H9 (cell line): ENCODE results near the gene DMD. TPM values are rescaled to one million over a fixed set of nuclear protein-coding genes. Genes with fewer than 3 reads are reported as not detected.

Source experiments
- DNase-seq: peaks from one replicate; pipeline ENCODE4 v3.0.0-alpha.2; 2017
- H2AFZ ChIP-seq: one replicate; pipeline ENCODE4 v1.6.1; 2013; ENCODE audit warnings: mild to moderate bottlenecking, low read length, control low read depth, moderate library complexity
- H2AK5ac ChIP-seq: 2 replicates; pipeline ENCODE4 v1.6.1; 2013; ENCODE audit warnings: low read length, control low read depth, mixed read lengths; ENCODE audit not compliant: insufficient read length
- H2BK120ac ChIP-seq: one replicate; pipeline ENCODE4 v1.6.1; 2013; ENCODE audit warnings: low read depth, mild to moderate bottlenecking, low read length, control low read depth, inconsistent platforms; ENCODE audit not compliant: poor library complexity, severe bottlenecking
- H2BK12ac ChIP-seq: 2 replicates; pipeline ENCODE4 v1.6.1; 2013; ENCODE audit warnings: low read length, control low read depth, mixed read lengths, low read depth; ENCODE audit not compliant: insufficient read length
- H2BK15ac ChIP-seq: 2 replicates; pipeline ENCODE4 v1.6.1; 2013; ENCODE audit warnings: low read depth, low read length, control low read depth
- H2BK20ac ChIP-seq: one replicate; pipeline ENCODE4 v1.6.1; 2013; ENCODE audit warnings: low read depth, mild to moderate bottlenecking, low read length, control low read depth, inconsistent platforms; ENCODE audit not compliant: poor library complexity, severe bottlenecking
- H2BK5ac ChIP-seq: 2 replicates; pipeline ENCODE4 v1.6.1; 2013; ENCODE audit warnings: low read length, control low read depth, mixed read lengths; ENCODE audit not compliant: insufficient read length
- H3K14ac ChIP-seq: 2 replicates; pipeline ENCODE4 v1.6.1; 2013; ENCODE audit warnings: low read length, control low read depth; ENCODE audit not compliant: insufficient read depth
- H3K18ac ChIP-seq: 2 replicates; pipeline ENCODE4 v1.6.1; 2013; ENCODE audit warnings: low read depth, mild to moderate bottlenecking, mixed read lengths, low read length, control low read depth; ENCODE audit not compliant: insufficient read length
- H3K23ac ChIP-seq: 2 replicates; pipeline ENCODE4 v1.6.1; 2013; ENCODE audit warnings: low read length, control low read depth, mixed read lengths, low read depth; ENCODE audit not compliant: insufficient read length
- H3K23me2 ChIP-seq: 2 replicates; pipeline ENCODE4 v1.6.1; 2013; ENCODE audit warnings: low read depth, mild to moderate bottlenecking, mixed read lengths, low read length, control low read depth; ENCODE audit not compliant: insufficient read length, poor library complexity, severe bottlenecking
- H3K27ac ChIP-seq: 2 replicates; pipeline ENCODE4 v1.5.1; 2013; ENCODE audit warnings: low read length, control low read depth, mixed read lengths, low read depth; ENCODE audit not compliant: insufficient read length
- H3K27me3 ChIP-seq: 2 replicates; pipeline ENCODE4 v1.6.1; 2013; ENCODE audit warnings: low read length, control low read depth, inconsistent platforms; ENCODE audit not compliant: insufficient read depth
- H3K4ac ChIP-seq: 2 replicates; pipeline ENCODE4 v1.6.1; 2013; ENCODE audit warnings: low read depth, mild to moderate bottlenecking, control low read depth, inconsistent platforms, low read length, moderate library complexity
- H3K4me1 ChIP-seq: 2 replicates; pipeline ENCODE4 v1.6.1; 2013; ENCODE audit warnings: low read length, control low read depth, inconsistent platforms; ENCODE audit not compliant: insufficient read depth
- H3K4me2 ChIP-seq: 2 replicates; pipeline ENCODE4 v1.6.1; 2013; ENCODE audit warnings: low read length, control low read depth, mixed read lengths; ENCODE audit not compliant: insufficient read length, insufficient read depth
- H3K56ac ChIP-seq: 2 replicates; pipeline ENCODE4 v1.6.1; 2013; ENCODE audit warnings: low read depth, mild to moderate bottlenecking, mixed read lengths, low read length, control low read depth; ENCODE audit not compliant: insufficient read length
- H3K79me1 ChIP-seq: 2 replicates; pipeline ENCODE4 v1.6.1; 2013; ENCODE audit warnings: low read depth, mild to moderate bottlenecking, moderate library complexity, low read length, control low read depth, inconsistent platforms; ENCODE audit not compliant: insufficient read depth, poor library complexity, severe bottlenecking
- H3K79me2 ChIP-seq: 2 replicates; pipeline ENCODE4 v1.6.1; 2013; ENCODE audit warnings: low read length, control low read depth, inconsistent platforms; ENCODE audit not compliant: insufficient read depth
- H3K9ac ChIP-seq: 2 replicates; pipeline ENCODE4 v1.6.1; 2013; ENCODE audit warnings: low read length, control low read depth, mixed read lengths; ENCODE audit not compliant: insufficient read length; ENCODE audit errors: extremely low read depth
- H3K9me3 ChIP-seq: one replicate; pipeline ENCODE4 v1.6.1; 2013; ENCODE audit warnings: low read depth, low read length, inconsistent platforms; ENCODE audit not compliant: control insufficient read depth
- H3T11ph ChIP-seq: one replicate; pipeline ENCODE4 v1.6.1; 2013; ENCODE audit warnings: mild to moderate bottlenecking, low read length, control low read depth, inconsistent platforms
- H4K20me1 ChIP-seq: one replicate; pipeline ENCODE4 v1.6.1; 2013; ENCODE audit not compliant: control insufficient read depth, insufficient read length, insufficient read depth
- H4K5ac ChIP-seq: 2 replicates; pipeline ENCODE4 v1.6.1; 2013; ENCODE audit warnings: low read depth, mild to moderate bottlenecking, mixed read lengths, low read length, control low read depth; ENCODE audit not compliant: insufficient read length
- H4K8ac ChIP-seq: replicated peaks from 2 replicates; pipeline ENCODE4 v1.6.1; 2013; ENCODE audit warnings: low read length, control low read depth, mixed read lengths, low read depth; ENCODE audit not compliant: insufficient read length
- H4K91ac ChIP-seq: 2 replicates; pipeline ENCODE4 v1.6.1; 2013; ENCODE audit warnings: low read depth, mild to moderate bottlenecking, moderate library complexity, mixed read lengths, low read length, control low read depth; ENCODE audit not compliant: insufficient read length
- H3K27ac Mint-ChIP-seq, 3 experiments: 2 replicates in 2 of 3; 3 replicates in 1 of 3; pipeline ENCODE4 v1.8.0; 2020 to 2021; ENCODE audit warnings: mixed read lengths in 3 of 3, mild to moderate bottlenecking in 1 of 3, moderate library complexity in 1 of 3
- H3K27me3 Mint-ChIP-seq: 2 replicates; pipeline ENCODE4 v1.8.0; 2021; ENCODE audit warnings: low read depth, mild to moderate bottlenecking, moderate library complexity, mixed read lengths
- H3K36me3 Mint-ChIP-seq, 3 experiments: 2 replicates in 2 of 3; 3 replicates in 1 of 3; pipeline ENCODE4 v1.8.0; 2020 to 2021; ENCODE audit warnings: low read depth in 3 of 3, mixed read lengths in 3 of 3; ENCODE audit not compliant: insufficient read depth in 1 of 3
- H3K4me1 Mint-ChIP-seq, 2 experiments: 2 replicates each; pipeline ENCODE4 v1.8.0; 2020; ENCODE audit warnings: mixed read lengths in 2 of 2
- H3K4me3 Mint-ChIP-seq, 2 experiments: 2 replicates in 1 of 2; 3 replicates in 1 of 2; pipeline ENCODE4 v1.8.0; 2020 to 2021; ENCODE audit warnings: mild to moderate bottlenecking in 2 of 2, mixed read lengths in 2 of 2, moderate library complexity in 1 of 2
- H3K9me3 Mint-ChIP-seq, 2 experiments: 2 replicates in 1 of 2; 3 replicates in 1 of 2; pipeline ENCODE4 v1.8.0; 2020; ENCODE audit warnings: mild to moderate bottlenecking in 2 of 2, mixed read lengths in 2 of 2, moderate library complexity in 1 of 2
- WGBS: extraction: QIAGEN DNeasy Blood & Tissue Kit; methylation state at CpG from one replicate; pipeline ENCODE4 v1.1.7; 2013; ENCODE audit warnings: missing lambda C conversion rate, low lambda C conversion rate, mixed read lengths; ENCODE audit not compliant: insufficient read length; ENCODE audit errors: extremely low coverage; 5-methylcytosine and 5-hydroxymethylcytosine counted together
- total RNA-seq: library from RNA; stranded (reverse); gene quantifications from 2 replicates; pipeline ENCODE4 v1.2.1, GENCODE V29; 2021
- TF ChIP-seq, protein P1 (sequence below): fragments of 200-600 bp; sonication (generic); conservative IDR thresholded peaks from 3 replicates; pipeline ENCODE4 v1.8.0; 2021; ENCODE audit warnings: antibody characterized with exemption, mild to moderate bottlenecking

Gene DMD
- total RNA-seq, 1 experiment from 2014 or later: 3.8 TPM

DNA sequence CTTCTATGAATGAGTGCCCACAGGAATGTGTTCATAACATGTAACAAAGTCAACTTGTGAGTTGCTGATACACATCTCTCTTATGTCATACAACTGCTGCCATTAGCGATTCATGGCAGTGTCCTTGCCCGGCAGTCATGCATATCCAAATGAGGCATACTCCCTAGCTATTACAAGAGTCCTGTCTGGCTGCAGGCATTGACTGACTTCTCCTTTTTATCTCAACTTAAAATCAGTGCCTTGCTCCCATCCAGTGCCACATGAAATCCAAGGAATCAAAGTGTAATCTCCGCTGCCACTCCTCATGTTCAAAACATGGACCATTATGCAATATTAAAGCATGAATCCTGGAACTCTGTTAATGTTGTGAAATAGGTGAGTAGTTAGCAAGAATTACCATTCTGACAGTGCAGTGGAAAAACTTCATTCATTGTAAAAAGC is 1790.6 kb downstream of the DMD start:
- no peak overlapping the region for H2AK5ac ChIP-seq
- H3K79me2 ChIP-seq: no peaks in the 10 kb centered on the region
- H2BK5ac ChIP-seq: no peak overlapping the region
- no peak overlapping the region for H4K91ac ChIP-seq
- H3K4me2 ChIP-seq: no peak overlapping the region
- no peak overlapping the region for H2BK15ac ChIP-seq
- H3K4me1 Mint-ChIP-seq: peaks cover 6 to 11% of the 10 kb centered on the region in 2 experiments; a peak in 3 of 4 replicates
- H3K4me3 Mint-ChIP-seq: no peak overlapping the region
- H3K9ac ChIP-seq: no peak overlapping the region
- no peak overlapping the region for H2BK12ac ChIP-seq
- no peak overlapping the region for H4K5ac ChIP-seq
- H3K27ac ChIP-seq: no peak overlapping the region
- H3K27me3 ChIP-seq: no peaks in the 10 kb centered on the region
- TF ChIP-seq, protein P1, sequence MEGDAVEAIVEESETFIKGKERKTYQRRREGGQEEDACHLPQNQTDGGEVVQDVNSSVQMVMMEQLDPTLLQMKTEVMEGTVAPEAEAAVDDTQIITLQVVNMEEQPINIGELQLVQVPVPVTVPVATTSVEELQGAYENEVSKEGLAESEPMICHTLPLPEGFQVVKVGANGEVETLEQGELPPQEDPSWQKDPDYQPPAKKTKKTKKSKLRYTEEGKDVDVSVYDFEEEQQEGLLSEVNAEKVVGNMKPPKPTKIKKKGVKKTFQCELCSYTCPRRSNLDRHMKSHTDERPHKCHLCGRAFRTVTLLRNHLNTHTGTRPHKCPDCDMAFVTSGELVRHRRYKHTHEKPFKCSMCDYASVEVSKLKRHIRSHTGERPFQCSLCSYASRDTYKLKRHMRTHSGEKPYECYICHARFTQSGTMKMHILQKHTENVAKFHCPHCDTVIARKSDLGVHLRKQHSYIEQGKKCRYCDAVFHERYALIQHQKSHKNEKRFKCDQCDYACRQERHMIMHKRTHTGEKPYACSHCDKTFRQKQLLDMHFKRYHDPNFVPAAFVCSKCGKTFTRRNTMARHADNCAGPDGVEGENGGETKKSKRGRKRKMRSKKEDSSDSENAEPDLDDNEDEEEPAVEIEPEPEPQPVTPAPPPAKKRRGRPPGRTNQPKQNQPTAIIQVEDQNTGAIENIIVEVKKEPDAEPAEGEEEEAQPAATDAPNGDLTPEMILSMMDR: no peak
- no peak overlapping the region for H3K18ac ChIP-seq
- H3K9me3 Mint-ChIP-seq: peaks cover 52 to 57% of the 10 kb centered on the region in 2 experiments
- no peak overlapping the region for H4K8ac ChIP-seq
- H3K4ac ChIP-seq: no peak overlapping the region
- H4K20me1 ChIP-seq: no peaks in the 10 kb centered on the region
- no peak overlapping the region for H3T11ph ChIP-seq
- no peaks in the 10 kb centered on the region; a peak in 2 of 7 replicates for H3K36me3 Mint-ChIP-seq
- H3K23me2 ChIP-seq: no peaks in the 10 kb centered on the region
- H3K4me1 ChIP-seq: peaks cover 4% of the 10 kb centered on the region; the same call in 1 of the 2 replicates
- no peak overlapping the region for H2AFZ ChIP-seq
- peaks cover 1% of the 10 kb centered on the region; the same call in 1 of the 2 replicates for H3K27me3 Mint-ChIP-seq
- no peak overlapping the region for H3K27ac Mint-ChIP-seq
- no peaks in the 10 kb centered on the region for H3K79me1 ChIP-seq
- H3K56ac ChIP-seq: no peak overlapping the region
- no peak for DNase-seq
- H2BK20ac ChIP-seq: no peak overlapping the region
- WGBS: no CpG with 5 or more reads among the region's 3 CpGs
- H3K14ac ChIP-seq: no peak overlapping the region
- no peak overlapping the region for H3K23ac ChIP-seq
- no peak overlapping the region for H2BK120ac ChIP-seq
- no peaks in the 10 kb centered on the region for H3K9me3 ChIP-seq
